Ecto neural progenitor cell (in vitro differentiated cells): ENCODE results near the gene RABEP2.
A peak's percentile ranks its signal among the peaks of the same experiment; 100 is the strongest.
"Not testable (repeated sequence)": the region's sequence is repeated elsewhere in the genome, so short reads cannot be mapped to it uniquely, and the experiment has no call there.

Source experiments
- DNase-seq: peaks from one replicate; pipeline ENCODE4 v3.0.0-alpha.2; 2018; ENCODE audit warnings: low spot score

Gene RABEP2

GRCh38 chr16:28903344-28904042 lies 21.5 kb downstream of the RABEP2 start:
- DNase-seq, result no peak

- no peak for DNase-seq
Observed at GRCh38 chr16:28902909-28903308, 22.1 kb downstream of the RABEP2 start.

GRCh38 chr16:28901862-28902261 lies 23.2 kb downstream of the RABEP2 start:
- no peak for DNase-seq

- DNase-seq, result no peak
Observed at GRCh38 chr16:28900601-28901000, 24.4 kb downstream of the RABEP2 start.

- no peak for DNase-seq
Observed at GRCh38 chr16:28899882-28900590, 25.0 kb downstream of the RABEP2 start.

GRCh38 chr16:28898942-28899341 lies 26.1 kb downstream of the RABEP2 start:
- DNase-seq, result no peak

- DNase-seq, result no peak
Observed at GRCh38 chr16:28898266-28898665, 26.8 kb downstream of the RABEP2 start.

- no peak for DNase-seq
Observed at GRCh38 chr16:28897826-28898225, 27.2 kb downstream of the RABEP2 start.

GRCh38 chr16:28895609-28896008 lies 29.4 kb downstream of the RABEP2 start:
- DNase-seq, result no peak

GRCh38 chr16:28893291-28893690 lies 31.7 kb downstream of the RABEP2 start:
- no peak for DNase-seq

GRCh38 chr16:28891964-28892890 lies 32.8 kb downstream of the RABEP2 start:
- no peak for DNase-seq

- DNase-seq, result not testable (repeated sequence)
Observed at GRCh38 chr16:28890355-28890754, 34.7 kb downstream of the RABEP2 start.

- no peak for DNase-seq
Observed at GRCh38 chr16:28886945-28887344, 38.1 kb downstream of the RABEP2 start.

- DNase-seq, result no peak
Observed at GRCh38 chr16:28884045-28884444, 41.0 kb downstream of the RABEP2 start.

- no peak for DNase-seq
Observed at GRCh38 chr16:28883221-28883996, 41.6 kb downstream of the RABEP2 start.

GRCh38 chr16:28882551-28883160 lies 42.4 kb downstream of the RABEP2 start:
- no peak for DNase-seq

- not testable (repeated sequence) for DNase-seq
Observed at GRCh38 chr16:28881565-28881964, 43.5 kb downstream of the RABEP2 start.

GRCh38 chr16:28880955-28881354 lies 44.1 kb downstream of the RABEP2 start:
- DNase-seq, result no peak

GRCh38 chr16:28880589-28880915 lies 44.5 kb downstream of the RABEP2 start:
- no peak for DNase-seq

- peak; percentile 96 for DNase-seq
Observed at GRCh38 chr16:28879841-28880588, 45.0 kb downstream of the RABEP2 start.
